HG02870 (cell line): Measurements from ENCODE around the gene NLE1.
"Not testable (repeated sequence)": the region's sequence is repeated elsewhere in the genome, so short reads cannot be mapped to it uniquely, and the experiment has no call there.

Experiments
- ATAC-seq: cut with Tn5 transposase; IDR thresholded peaks from one replicate; pipeline ENCODE4 v1.9.1; 2021; ENCODE audit warnings: mild to moderate bottlenecking, moderate library complexity; ENCODE audit not compliant: unreplicated experiment

NLE1 gene

GRCh38 chr17:35163886-35164285, 21.8 kb upstream of the NLE1 start:
- no peak for ATAC-seq

- ATAC-seq = no peak
These were observed 20.7 kb upstream of the NLE1 start for GRCh38 chr17:35162755-35163154.

GRCh38 chr17:35161281-35161761, 19.2 kb upstream of the NLE1 start:
- ATAC-seq = no peak

DNA sequence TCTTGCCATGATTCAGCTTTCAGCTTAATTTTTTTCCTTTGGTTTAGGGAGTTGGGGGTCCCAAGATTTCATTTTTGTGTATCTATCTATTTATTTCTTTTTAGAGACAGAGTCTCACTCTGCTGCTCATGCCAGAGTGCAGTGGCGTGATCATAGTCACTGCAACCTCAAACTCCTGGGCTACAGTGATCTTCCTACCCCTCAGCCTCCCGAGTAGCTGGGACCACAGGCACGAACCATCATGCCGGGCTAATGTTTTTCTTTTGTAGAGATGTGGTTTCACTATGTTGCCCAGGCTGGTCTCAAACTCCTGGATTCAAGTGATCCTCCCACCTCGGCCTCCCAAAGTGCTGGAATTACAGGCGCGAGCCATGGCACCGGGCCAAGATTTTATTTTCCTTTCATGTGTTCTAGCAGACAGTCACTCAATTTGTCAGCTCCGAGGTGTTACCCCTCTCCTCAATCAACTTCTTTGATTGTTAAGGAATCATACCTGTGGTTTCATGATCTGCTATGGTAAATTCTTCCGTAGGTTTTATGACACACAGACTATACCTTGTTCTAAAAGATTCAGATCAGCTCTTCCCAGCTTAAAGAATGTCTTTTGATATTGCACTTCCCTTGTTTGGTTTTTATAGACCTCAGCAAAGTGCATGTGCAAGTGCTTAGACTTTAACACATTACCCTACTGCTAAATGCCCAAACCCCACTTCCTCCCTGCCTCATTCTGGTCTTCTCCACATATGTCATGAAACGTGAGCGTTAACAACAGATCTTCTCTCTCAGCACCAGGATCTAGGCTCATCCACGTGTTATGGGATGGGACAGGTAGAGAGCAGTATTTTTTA, 18.5 kb upstream of the NLE1 start:
- ATAC-seq = no peak

- no peak for ATAC-seq
These were observed 17.8 kb upstream of the NLE1 start for GRCh38 chr17:35159940-35160339.

DNA sequence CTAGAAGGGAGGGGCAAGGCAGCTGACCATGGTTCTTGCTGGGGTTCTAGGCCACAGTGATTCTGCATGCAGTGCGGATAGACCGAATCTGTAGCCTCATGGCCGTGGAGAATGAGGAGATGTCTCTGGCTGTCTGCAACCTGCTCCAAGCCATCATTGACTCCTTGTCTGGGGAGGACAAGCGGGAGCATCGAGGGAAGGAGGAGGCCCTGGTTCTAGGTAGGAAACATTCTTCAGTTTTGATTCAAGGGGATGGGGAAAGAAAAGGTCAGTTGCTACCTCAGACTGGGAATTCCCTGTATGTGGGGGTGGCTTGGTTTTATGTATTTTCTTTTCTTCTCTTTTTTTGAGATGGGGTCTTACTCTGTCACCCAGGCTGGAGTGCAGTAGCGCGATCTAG, 13.1 kb upstream of the NLE1 start:
- no peak for ATAC-seq

DNA sequence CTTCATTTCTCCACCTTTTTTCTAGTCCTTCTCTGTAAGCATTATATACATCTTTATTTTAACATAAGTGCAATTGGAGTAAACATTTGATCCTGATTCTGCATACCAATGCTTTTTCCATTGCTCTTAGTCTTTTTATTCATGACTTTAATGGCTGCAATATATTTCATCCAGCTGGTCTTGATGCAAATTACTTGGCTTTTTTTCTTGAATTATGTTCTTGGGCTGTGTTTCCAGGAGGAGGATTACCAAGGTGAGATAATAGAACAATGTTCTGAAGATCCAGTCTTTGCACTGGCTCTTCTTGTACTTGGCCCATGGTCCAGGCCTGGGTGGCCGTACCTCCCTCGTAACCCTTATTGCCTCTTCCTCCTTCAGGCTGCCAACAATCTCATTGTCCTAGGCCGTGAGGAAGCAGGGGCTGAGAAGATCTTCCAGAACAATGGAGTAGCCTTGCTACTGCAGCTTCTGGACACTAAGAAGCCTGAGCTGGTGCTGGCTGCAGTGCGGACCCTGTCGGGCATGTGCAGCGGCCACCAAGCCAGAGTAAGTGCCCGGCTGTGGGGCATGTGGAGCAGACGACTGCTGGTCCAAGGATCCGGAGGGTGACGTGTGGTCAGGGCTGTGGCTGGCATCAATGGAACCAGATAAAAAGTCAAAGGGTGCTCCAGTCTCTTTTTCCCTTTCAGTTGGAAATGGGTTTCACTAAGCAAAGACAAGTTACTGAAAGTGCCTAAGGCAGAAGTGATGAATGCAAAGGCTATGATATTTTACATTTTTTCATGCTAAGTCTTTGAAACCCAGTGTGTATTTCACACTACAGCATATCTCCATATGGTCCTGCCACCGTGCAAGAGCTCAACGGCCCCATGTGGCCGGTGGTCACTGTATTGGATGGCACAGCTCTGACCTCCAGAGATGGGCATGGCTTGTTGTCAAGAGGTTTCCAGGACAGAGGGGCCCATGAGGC, 12.4 kb upstream of the NLE1 start:
- no peak for ATAC-seq

GRCh38 chr17:35152421-35153140, 10.5 kb upstream of the NLE1 start:
- no peak for ATAC-seq

DNA sequence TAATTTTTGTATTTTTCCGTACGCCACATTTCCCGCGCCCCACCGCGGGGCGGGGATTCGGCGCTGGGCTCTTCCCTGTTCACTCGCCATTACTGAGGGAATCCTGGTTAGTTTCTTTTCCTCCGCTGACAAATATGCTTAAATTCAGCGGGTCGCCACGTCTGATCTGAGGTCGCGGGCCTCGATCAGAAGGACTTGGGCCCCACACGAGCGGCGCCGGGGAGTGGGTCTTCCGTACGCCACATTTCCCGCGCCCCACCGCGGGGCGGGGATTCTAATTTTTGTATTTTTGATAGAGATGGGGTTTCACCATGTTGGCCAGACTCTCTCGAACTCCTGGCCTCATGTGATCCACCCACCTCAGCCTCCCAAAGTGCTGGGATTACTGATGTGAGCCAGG, 9.0 kb upstream of the NLE1 start:
- ATAC-seq = not testable (repeated sequence)

- ATAC-seq = no peak
These were observed 7.8 kb upstream of the NLE1 start for GRCh38 chr17:35149941-35150340.

- no peak for ATAC-seq
These were observed 6.0 kb upstream of the NLE1 start for GRCh38 chr17:35148144-35148543.

- no peak for ATAC-seq
These were observed 5.3 kb upstream of the NLE1 start, which contains the start of gene UNC45B for GRCh38 chr17:35147375-35147905. Gene UNC45B (plus strand): TSS chr17:35147817. CDS start chr17:35148264, 447 bp downstream.

DNA sequence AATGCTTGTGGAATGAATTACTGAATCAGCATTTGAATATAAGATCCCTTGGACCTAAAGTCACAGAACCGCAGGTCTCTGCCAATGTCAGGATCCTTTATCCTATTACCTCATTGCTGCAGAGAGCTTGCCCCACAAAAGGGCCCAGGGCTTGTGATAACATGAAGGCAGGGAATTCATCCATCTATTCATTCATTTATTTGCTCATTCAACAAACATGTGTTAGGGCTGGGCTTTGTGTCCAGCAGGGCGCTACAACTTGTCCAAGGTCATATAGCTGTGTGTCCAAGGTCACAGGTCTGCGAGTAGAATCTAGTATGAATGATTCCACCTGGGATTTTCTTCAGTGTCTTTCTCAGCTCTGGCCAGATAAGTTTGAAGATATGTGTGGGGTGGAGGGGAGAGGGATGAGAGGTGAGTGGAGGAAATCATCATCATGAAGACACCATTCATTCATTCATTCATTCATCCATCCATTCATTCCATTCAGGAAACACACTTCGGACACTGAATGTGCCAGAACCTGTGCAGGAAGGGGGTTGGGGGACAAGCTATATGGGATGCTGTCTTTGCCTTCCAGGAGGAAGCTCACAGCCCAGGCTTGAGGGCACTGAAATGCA, 4.2 kb upstream of the NLE1 start:
- ATAC-seq = no peak

DNA sequence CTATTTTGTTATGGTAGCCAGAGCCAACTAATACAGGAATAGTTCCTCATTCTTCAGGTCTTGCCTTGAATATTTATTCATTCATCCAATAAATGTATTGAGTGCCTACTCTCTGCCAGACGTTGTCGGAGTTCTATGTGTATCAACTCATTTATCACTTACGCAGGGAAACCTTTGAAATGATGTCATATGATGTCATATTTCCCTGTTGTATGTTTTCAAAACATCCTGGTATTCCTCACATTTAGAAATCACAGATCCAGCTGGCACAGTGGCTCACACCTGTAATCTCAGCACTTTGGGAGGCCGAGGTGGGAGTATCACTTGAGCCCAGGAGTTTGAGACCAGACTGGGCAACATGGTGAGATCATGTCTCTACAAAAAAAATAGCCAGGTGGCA, 2.7 kb upstream of the NLE1 start:
- ATAC-seq = no peak

DNA sequence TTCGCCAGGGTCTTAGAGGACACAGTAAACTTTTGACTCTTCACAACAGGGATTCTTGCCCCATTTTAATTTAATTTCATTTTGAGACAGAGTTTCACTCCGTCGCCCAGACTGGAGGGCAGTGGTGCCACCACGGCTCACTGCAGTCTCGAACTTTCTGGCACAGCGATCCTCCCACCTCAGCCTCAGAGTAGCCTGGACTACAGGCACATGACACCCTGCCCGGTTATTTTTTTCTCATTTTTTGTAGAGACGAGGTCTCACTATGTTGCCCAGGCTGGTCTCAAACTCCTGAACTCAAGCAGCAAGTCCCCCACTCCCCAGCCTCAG, 329 bp upstream of the NLE1 start:
- no peak for ATAC-seq

DNA sequence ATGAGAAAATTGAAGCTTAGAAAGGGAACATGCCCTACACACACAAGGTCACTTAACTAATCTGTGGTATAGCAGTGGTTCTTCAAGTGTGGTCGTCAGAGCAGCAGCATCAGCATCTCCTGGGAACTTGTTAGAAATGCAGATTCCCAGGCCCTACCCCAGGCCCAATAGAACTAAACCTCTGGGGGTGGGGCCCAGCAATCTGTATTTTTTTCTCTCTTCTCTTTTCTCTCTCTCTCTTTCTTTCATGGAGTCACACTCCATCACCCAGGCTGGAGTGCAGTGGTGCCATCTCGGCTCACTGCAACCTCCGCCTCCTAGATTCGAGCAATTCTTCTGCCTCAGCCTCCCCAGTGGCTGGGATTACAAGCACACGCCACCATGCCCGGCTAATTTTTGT, 3.9 kb downstream of the NLE1 start:
- no peak for ATAC-seq

- ATAC-seq = no peak
These were observed 6.8 kb downstream of the NLE1 start for GRCh38 chr17:35135322-35135721.

- ATAC-seq = no peak
These were observed 9.1 kb downstream of the NLE1 start for GRCh38 chr17:35132816-35133550.

DNA sequence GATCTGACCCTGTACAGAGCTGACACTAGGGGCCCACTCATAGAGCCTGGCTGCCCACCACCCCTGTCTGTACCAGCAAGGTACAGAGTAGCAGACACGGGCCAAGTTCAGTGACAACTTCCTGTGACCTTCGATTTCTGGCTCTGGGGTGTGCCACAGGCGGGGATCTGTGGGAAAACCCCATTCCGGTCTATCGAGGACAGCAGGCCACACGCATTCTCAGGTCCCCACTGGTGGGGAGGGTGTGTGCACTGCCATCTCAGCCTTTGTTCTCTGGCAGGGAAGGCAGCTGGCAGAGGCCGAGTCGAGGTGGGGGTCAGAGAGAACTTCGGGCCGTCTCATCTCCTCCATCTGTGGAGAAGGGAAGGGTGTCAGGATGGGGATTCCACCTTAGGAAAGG, 10.0 kb downstream of the NLE1 start:
- ATAC-seq = no peak

DNA sequence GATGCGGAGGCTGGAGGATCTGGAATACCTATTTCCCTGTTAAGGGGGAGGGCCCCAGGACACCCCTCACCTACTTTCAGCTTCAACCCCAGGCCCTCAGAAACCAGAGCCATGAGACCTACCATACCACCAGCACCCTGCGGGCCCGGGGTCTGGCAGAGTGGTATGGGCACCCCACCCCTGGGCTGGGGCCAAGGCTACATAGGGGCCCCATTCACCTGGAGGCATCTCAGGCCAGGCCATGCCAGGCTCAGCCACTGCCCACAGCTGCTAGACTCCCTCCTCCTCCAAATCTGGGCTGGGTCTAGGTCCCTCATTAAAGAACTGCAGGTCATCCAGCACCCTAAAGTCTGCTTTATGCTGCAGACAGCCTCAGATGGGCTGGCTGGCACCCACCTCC, 11.7 kb downstream of the NLE1 start:
- ATAC-seq = no peak
